Upper lobe of left lung (tissue), 4 donors: ENCODE data around the gene SPX.

ENCODE experiments used
- CTCF ChIP-seq, 6 experiments: fragments of 450-650 bp in 4 of 6; fragments of 200-600 bp in 2 of 6; sonication (generic) in 2 of 6; IDR thresholded peaks; one replicate each; pipeline ENCODE4 v1.5.1; 2016 to 2019; ENCODE audit warnings: antibody characterized with exemption in 6 of 6
- EP300 ChIP-seq, 4 donors: sonication (generic); formaldehyde crosslinking; IDR thresholded peaks; one replicate each; pipeline ENCODE4 v1.5.1; 2017; ENCODE audit warnings: antibody characterized with exemption in 4 of 4, control low read depth in 2 of 4
- POLR2AphosphoS5 ChIP-seq, 2 donors: sonication (generic); formaldehyde crosslinking; IDR thresholded peaks; one replicate each; pipeline ENCODE4 v1.5.1; 2017; ENCODE audit warnings: antibody characterized with exemption in 2 of 2

- TF ChIP-seq EP300 (IDR thresholded peaks at IDR 0.05) (no peak), CTCF (IDR thresholded peaks at IDR 0.05) (no peak), POLR2AphosphoS5 (IDR thresholded peaks at IDR 0.05) (no peak)
Observed at GRCh38 chr12:21541773-21542172, 15.7 kb downstream of the SPX start.
